22Rv1 (cell line): ENCODE results near the gene ATCAY.

ENCODE experiments used
- H3K27ac ChIP-seq: fragments of 450-650 bp; 2 replicates; pipeline ENCODE4 v1.5.1; 2017
- ZFX ChIP-seq: fragments of 450-650 bp; IDR thresholded peaks from 2 replicates; pipeline ENCODE4 v1.6.1; 2017; ENCODE audit warnings: antibody characterized with exemption, borderline replicate concordance
- TF ChIP-seq, protein P1 (sequence below): fragments of 450-650 bp; IDR thresholded peaks from 2 replicates; pipeline ENCODE4 v1.5.1; 2017; ENCODE audit warnings: mild to moderate bottlenecking

ATCAY gene

DNA sequence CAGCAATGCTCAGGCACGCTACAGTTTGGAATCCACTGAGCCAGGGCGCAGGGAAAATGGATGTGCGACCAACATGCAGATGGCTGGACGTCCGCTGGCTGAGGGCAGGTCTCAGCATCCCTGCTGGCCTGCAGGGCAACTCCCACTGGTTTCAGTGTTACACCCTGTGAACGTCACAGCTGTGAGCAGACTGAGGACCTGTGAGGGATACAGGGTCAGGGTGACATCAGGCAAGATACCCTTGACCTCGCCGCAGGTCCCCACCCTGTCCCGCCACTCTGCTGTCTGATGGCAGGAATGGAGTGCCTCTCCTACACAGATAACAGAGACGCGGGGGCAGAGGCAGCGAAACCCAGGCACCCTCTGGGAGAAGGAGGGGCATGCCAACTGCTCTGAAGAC, 30.7 kb upstream of the ATCAY start:
- TF ChIP-seq, protein P1, sequence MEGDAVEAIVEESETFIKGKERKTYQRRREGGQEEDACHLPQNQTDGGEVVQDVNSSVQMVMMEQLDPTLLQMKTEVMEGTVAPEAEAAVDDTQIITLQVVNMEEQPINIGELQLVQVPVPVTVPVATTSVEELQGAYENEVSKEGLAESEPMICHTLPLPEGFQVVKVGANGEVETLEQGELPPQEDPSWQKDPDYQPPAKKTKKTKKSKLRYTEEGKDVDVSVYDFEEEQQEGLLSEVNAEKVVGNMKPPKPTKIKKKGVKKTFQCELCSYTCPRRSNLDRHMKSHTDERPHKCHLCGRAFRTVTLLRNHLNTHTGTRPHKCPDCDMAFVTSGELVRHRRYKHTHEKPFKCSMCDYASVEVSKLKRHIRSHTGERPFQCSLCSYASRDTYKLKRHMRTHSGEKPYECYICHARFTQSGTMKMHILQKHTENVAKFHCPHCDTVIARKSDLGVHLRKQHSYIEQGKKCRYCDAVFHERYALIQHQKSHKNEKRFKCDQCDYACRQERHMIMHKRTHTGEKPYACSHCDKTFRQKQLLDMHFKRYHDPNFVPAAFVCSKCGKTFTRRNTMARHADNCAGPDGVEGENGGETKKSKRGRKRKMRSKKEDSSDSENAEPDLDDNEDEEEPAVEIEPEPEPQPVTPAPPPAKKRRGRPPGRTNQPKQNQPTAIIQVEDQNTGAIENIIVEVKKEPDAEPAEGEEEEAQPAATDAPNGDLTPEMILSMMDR = no peak
- no peak for TF ChIP-seq ZFX
- no peak overlapping the region for H3K27ac ChIP-seq

DNA sequence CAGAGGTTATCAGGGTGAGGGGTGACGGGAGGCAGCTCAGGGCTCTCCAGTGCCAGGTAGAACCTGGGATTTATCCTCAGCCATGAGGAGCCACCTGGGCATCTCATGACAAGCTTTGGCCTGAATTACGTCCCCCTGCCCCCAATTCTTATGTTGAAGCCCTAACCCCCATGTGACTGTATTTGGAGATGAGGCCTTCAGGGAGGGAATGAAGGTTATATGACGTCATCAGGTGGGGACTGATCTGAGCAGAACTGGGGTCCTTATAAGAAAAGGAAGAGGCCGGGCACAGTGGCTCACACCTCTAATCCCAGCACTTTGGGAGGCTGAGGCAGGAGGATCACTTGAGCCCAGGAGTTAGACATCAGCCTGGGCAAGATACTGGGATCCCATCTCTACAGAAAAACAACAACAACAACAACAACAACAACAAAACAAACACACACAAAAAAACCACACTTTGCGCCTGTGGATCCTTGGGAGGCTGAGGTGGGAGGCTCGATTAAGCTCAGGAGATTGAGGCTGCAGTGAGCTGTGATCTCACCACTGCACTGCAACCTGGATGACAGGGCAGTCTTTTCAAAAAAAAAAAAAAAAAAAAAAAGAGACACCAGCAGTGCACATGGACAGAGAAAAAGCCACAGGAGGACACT, 30.0 kb upstream of the ATCAY start:
- no peak overlapping the region for H3K27ac ChIP-seq
- TF ChIP-seq ZFX = no peak
- TF ChIP-seq, protein P1 = no peak

DNA sequence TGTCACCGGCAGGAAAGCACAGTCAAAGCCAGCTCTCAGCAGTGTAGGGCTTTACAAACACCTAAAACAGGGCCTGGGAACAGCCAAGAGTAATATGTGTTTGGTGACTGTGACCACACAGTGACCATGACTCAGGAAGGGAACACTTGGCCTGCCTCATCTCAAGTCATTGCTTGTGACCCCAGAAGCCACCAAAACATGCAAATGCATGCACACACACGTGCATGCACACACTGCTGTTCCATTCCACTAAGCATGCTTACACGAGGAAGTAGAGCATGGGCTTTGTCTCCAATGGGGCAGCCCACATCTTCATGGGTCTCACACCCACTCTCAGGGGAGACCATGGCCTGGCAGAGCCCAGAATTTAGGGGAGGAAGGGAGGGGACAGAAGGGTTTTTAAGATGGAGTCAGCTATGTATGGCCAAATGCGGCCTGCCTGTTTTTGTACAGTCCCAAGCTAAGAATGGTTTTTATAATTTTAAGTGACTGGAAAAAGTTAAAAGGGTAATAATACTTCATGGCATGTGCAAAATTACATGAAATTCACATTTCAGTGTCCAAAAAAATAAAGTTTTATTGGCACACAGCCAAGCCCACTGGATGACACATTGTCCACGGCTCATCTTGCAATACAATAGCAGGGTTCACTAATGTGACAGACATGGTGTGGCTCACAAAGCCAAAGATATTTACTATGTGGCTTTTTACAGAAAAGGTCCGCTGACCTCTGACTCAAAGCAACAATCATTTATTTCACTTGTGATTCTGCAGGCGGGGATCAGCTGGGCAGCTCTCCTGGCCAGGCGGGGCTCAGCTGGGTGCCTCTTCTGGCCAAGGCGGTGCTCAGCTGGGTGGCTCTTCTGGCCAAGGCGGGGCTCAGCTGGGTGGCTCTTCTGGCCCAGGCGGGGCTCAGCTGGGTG, 29.0 kb upstream of the ATCAY start:
- H3K27ac ChIP-seq = no peak overlapping the region
- TF ChIP-seq ZFX = no peak
- TF ChIP-seq, protein P1 = no peak

DNA sequence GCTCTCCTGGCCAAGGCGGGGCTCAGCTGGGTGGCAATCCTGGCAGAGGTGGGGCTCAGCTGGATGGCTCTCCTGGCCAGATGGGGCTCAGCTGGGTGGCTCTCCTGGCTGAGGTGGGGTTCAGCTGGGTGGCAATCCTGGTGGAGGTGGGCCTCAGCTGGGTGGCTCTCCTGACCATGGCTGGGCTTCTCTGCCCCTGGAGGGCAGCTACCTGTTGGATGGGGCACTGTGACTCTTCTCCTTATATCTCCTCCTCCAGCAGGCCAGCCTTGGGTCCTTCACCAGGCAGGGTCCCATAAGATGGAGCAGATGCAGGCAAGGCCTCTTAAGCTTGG, 28.3 kb upstream of the ATCAY start:
- no peak for TF ChIP-seq ZFX
- TF ChIP-seq, protein P1 = no peak
- no peak overlapping the region for H3K27ac ChIP-seq

DNA sequence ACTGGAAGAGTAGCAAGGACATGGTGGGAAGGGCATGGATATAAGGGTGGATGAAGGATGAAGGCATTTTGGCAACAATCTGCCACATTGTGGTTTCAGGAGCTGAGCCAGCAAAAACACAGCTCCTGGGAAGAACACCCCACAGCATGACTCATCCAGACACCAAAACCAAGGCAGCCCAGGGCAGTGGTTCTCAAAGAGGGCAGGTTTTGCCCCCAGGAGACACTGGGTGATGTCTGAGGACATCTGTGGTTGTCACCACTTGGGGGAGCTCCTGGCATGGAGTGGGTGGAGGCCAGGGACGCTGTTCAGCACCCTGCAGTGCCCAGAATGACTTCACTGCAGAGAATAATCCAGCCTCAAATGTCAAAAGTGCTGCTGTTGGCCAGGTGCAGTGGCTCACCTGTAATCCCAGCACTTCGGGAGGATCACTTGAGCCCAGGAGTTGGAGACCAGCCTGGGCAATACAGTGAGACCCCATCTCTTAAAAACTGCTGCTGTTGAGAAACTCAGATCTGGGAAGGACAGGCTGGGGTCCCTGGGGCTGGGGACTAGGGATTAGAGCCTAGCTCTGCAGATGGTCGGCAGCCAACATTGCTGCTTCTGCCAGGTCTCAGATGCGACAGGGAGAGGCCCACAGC, 27.8 kb upstream of the ATCAY start:
- no peak for TF ChIP-seq ZFX
- TF ChIP-seq, protein P1 = peak; percentile 21; the same call in 1 of the 2 replicates
- H3K27ac ChIP-seq = no peak overlapping the region

DNA sequence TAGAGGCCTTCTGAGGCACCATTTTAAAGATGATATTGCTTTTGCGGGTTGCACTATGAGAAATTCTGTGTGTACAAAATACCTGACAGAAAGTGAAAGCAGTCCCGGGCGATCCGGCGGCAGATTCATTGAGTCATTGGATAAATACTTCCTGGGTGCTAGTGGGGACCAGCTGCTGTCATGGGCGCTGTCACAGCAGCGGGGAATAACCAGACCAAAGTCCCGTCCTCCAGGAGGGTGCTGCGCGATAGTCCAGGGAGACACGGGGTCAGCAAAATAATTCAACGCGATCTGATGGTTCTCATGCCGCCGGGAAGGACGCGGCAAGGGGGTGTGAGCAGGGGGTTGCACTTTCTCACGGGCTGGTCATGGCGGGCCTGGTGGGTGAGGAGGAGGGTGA, 25.2 kb upstream of the ATCAY start:
- no peak for TF ChIP-seq ZFX
- TF ChIP-seq, protein P1 = no peak
- H3K27ac ChIP-seq = no peak overlapping the region
